IMR-90 (cell line): ENCODE data around the gene FASLG. TPM values are rescaled to one million over a fixed set of nuclear protein-coding genes. Genes with fewer than 3 reads are reported as not detected.

Experiments used
- ATAC-seq: fragments of 200-7000 bp; cut with Tn5 transposase; 2 replicates; pipeline ENCODE4 v1.9.1; 2020; ENCODE audit warnings: low read depth, mild to moderate bottlenecking, moderate library complexity
- BruUV-seq: library from RNA; stranded (reverse); fragments of 400-500 nt; replicated peaks from 2 replicates; lab custom pipeline; 2021; lab: Mats Ljungman, UMichigan
- CTCF ChIA-PET: fragments of 300-600 bp; formaldehyde crosslinking; extraction: SDS; loops from one replicate; lab custom pipeline; 2021; ENCODE audit warnings: antibody characterized with exemption; lab: Yijun Ruan, JAX
- POLR2A ChIA-PET: fragments of 300-600 bp; sonication (Branson Sonifier 250); formaldehyde crosslinking; loops from one replicate; lab custom pipeline; 2022; ENCODE audit warnings: antibody characterized with exemption; ENCODE audit not compliant: unreplicated experiment; lab: Charles Lee
- DNase-seq: peaks from one replicate; pipeline ENCODE4 v3.0.0; 2013
- H2AFZ ChIP-seq: replicated peaks from 2 replicates; pipeline ENCODE3; 2013; ENCODE audit warnings: low read length, mild to moderate bottlenecking; ENCODE audit not compliant: poor library complexity
- H2AK5ac ChIP-seq: 2 replicates; pipeline ENCODE4 v1.6.1; 2013; ENCODE audit warnings: low read depth, low read length, inconsistent platforms
- H2AK9ac ChIP-seq: replicated peaks from 2 replicates; pipeline ENCODE3; 2013; ENCODE audit warnings: mild to moderate bottlenecking, low read depth, low read length, moderate library complexity; ENCODE audit not compliant: poor library complexity
- H2BK120ac ChIP-seq: 2 replicates; pipeline ENCODE4 v1.6.1; 2013; ENCODE audit warnings: low read depth, low read length, inconsistent platforms
- H2BK15ac ChIP-seq: 3 replicates; pipeline ENCODE4 v1.6.1; 2013; ENCODE audit warnings: low read depth, low read length, inconsistent platforms
- H2BK20ac ChIP-seq: 2 replicates; pipeline ENCODE4 v1.6.1; 2013; ENCODE audit warnings: low read depth, mild to moderate bottlenecking, inconsistent platforms, low read length, moderate library complexity
- H2BK5ac ChIP-seq: 2 replicates; pipeline ENCODE4 v1.6.1; 2013; ENCODE audit warnings: mild to moderate bottlenecking, low read depth, low read length, inconsistent platforms; ENCODE audit not compliant: poor library complexity, severe bottlenecking
- H3K14ac ChIP-seq: replicated peaks from 2 replicates; pipeline ENCODE4 v1.6.1; 2013; ENCODE audit warnings: low read depth, low read length, inconsistent platforms
- H3K18ac ChIP-seq: 2 replicates; pipeline ENCODE4 v1.6.1; 2013; ENCODE audit warnings: low read depth, low read length, control low read depth
- H3K23ac ChIP-seq: 2 replicates; pipeline ENCODE4 v1.6.1; 2013; ENCODE audit warnings: low read depth, low read length, inconsistent platforms
- H3K27ac ChIP-seq: 2 replicates; pipeline ENCODE4 v1.5.1; 2013; ENCODE audit warnings: mild to moderate bottlenecking, control low read depth, low read length; ENCODE audit not compliant: insufficient read depth
- H3K27me3 ChIP-seq: 2 replicates; pipeline ENCODE4 v1.6.1; 2013; ENCODE audit warnings: low read length; ENCODE audit not compliant: control insufficient read depth, insufficient read depth
- H3K36me3 ChIP-seq: 2 replicates; pipeline ENCODE4 v1.6.1; 2013; ENCODE audit warnings: low read length, mixed read lengths; ENCODE audit not compliant: control insufficient read depth, insufficient read depth
- H3K4ac ChIP-seq: 2 replicates; pipeline ENCODE4 v1.6.1; 2013; ENCODE audit warnings: low read depth, low read length, inconsistent platforms
- H3K4me1 ChIP-seq: 2 replicates; pipeline ENCODE4 v1.6.1; 2013; ENCODE audit warnings: low read length, mixed read lengths; ENCODE audit not compliant: control insufficient read depth, insufficient read depth
- H3K4me2 ChIP-seq: 2 replicates; pipeline ENCODE4 v1.6.1; 2013; ENCODE audit warnings: low read depth, mild to moderate bottlenecking, control low read depth, low read length, moderate library complexity
- H3K4me3 ChIP-seq: 2 replicates; pipeline ENCODE4 v1.5.1; 2013; ENCODE audit warnings: low read depth, mild to moderate bottlenecking, control low read depth, low read length, moderate library complexity; ENCODE audit not compliant: insufficient read depth
- H3K56ac ChIP-seq: 2 replicates; pipeline ENCODE4 v1.6.1; 2013; ENCODE audit warnings: low read length, inconsistent platforms; ENCODE audit not compliant: insufficient read depth; ENCODE audit errors: extremely low read depth
- H3K79me1 ChIP-seq, 2 experiments: 2 replicates each; pipeline ENCODE4 v1.6.1; 2013; ENCODE audit warnings: low read length in 2 of 2, inconsistent platforms in 1 of 2, low read depth in 1 of 2
- H3K9ac ChIP-seq: 2 replicates; pipeline ENCODE4 v1.6.1; 2013; ENCODE audit warnings: low read depth, low read length, control low read depth
- H3K9me1 ChIP-seq: 2 replicates; pipeline ENCODE4 v1.6.1; 2013; ENCODE audit warnings: low read length, inconsistent platforms; ENCODE audit not compliant: insufficient read depth
- H3K9me3 ChIP-seq: 2 replicates; pipeline ENCODE4 v1.6.1; 2013; ENCODE audit warnings: low read length; ENCODE audit not compliant: control insufficient read depth, insufficient read depth
- H4K20me1 ChIP-seq: 2 replicates; pipeline ENCODE4 v1.6.1; 2013; ENCODE audit warnings: low read length, inconsistent platforms; ENCODE audit not compliant: insufficient read depth
- H4K5ac ChIP-seq: 2 replicates; pipeline ENCODE4 v1.6.1; 2013; ENCODE audit warnings: mild to moderate bottlenecking, low read depth, low read length, control low read depth
- H4K8ac ChIP-seq, 2 experiments: 2 replicates each; pipeline ENCODE4 v1.6.1; 2013; ENCODE audit warnings: low read depth in 2 of 2, low read length in 2 of 2, control low read depth in 1 of 2, inconsistent platforms in 1 of 2
- H4K91ac ChIP-seq: 2 replicates; pipeline ENCODE4 v1.6.1; 2013; ENCODE audit warnings: low read depth, low read length, inconsistent platforms; ENCODE audit not compliant: insufficient read depth
- FOS ChIP-seq: fragments of 150-350 bp; IDR thresholded peaks from 2 replicates; pipeline ENCODE4 v1.6.1; 2016; ENCODE audit warnings: low read depth, low read length
- RAD21 ChIP-seq: IDR thresholded peaks from 2 replicates; pipeline ENCODE4 v1.6.1; 2012; ENCODE audit warnings: low read length, improper control_type of control experiment
- WGBS, 2 experiments: methylation state at CpG; one replicate each; pipeline versions ENCODE4 v1.1.5 to v1.1.7; 2013; ENCODE audit warnings: missing lambda C conversion rate in 2 of 2; ENCODE audit not compliant: insufficient read length in 1 of 2; ENCODE audit errors: extremely low coverage in 2 of 2; 5-methylcytosine and 5-hydroxymethylcytosine counted together
- dilution Hi-C: fragments of 300-500 bp; cut with HindIII; formaldehyde crosslinking; loops from one replicate; pipeline ENCODE4 v1.14.3; 2018; ENCODE audit warnings: low sequenced_read_pairs; ENCODE audit not compliant: unreplicated experiment
- in situ Hi-C: fragments of 300-500 bp; cut with MboI; formaldehyde crosslinking; loops from 3 replicates; pipeline ENCODE4 v1.14.3; 2019; ENCODE audit warnings: low sequenced_read_pairs, inconsistent platforms, mixed read lengths
- intact Hi-C: fragments of 100-400 bp; cut with micrococcal nuclease; formaldehyde crosslinking; loops from 2 replicates; pipeline ENCODE4 v1.10.0; 2022
- polyA plus RNA-seq, 3 experiments: library from polyadenylated mRNA; depleted of rRNA; stranded (reverse); fragments of >200 nt; gene quantifications; 2 replicates each; pipeline ENCODE4 v1.2.3, GENCODE V29; 2012; ENCODE audit warnings: low replicate concordance in 1 of 3
- total RNA-seq: library from RNA; depleted of rRNA; stranded (reverse); fragments of >200 nt; gene quantifications from 2 replicates; pipeline ENCODE4 v1.2.3, GENCODE V29; 2012

The FASLG gene
- total and polyA plus RNA-seq, 2 of the 4 experiments (the other 2 are of a cell fraction): 0.14 to 0.18 TPM

DNA sequence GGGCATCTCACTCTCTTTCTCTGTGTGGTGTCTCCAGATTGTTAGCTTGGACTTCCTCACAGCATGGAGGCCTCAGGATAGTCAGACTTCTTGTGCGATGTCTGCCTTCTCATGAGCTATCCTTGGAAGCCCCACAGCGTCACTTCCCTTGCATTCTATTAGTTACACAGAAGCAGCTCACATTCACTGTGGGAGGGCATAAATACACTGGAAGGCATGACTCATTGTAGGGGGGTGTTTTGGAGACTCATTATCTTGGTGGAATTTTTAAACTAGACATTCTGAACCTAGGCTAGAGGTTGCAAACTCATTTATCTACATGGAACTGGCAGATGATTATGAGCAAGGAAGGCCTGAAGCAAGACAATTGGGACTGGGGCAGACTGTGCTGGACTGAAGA, 21.4 kb upstream of the FASLG start:
- peaks cover 19% of the 10 kb centered on the region for H3K9me1 ChIP-seq
- dilution Hi-C loops: no loop called here
- H3K9me3 ChIP-seq: peaks cover 9% of the 10 kb centered on the region; the same call in 1 of the 2 replicates
- POLR2A ChIA-PET: no interaction called here
- in situ Hi-C loops: no loop called here
- H3K79me1 ChIP-seq: 0 out of 4 replicates have a peak, but pooled peaks cover 0 to 7% of the 10 kb centered on the region in 2 experiments
- H3K27me3 ChIP-seq: no peaks in the 10 kb centered on the region
- peak overlapping the region; percentile 94 for H2BK15ac ChIP-seq
- no peaks in the 10 kb centered on the region for H3K36me3 ChIP-seq
- peak overlapping the region; percentile 33; the same call in 1 of the 2 replicates for H4K5ac ChIP-seq
- H2BK5ac ChIP-seq: peak overlapping the region; percentile 100
- peak overlapping the region; percentile 81 to 94 for H4K8ac ChIP-seq
- TF ChIP-seq RAD21: no peak
- TF ChIP-seq FOS: peak; percentile 82
- CTCF ChIA-PET: interaction anchor here (0.6 kb wide), 1 partner anchor 15 kb away, joined by 3 read pairs; no protein-coding TSS in a partner anchor
- H3K4ac ChIP-seq: peak overlapping the region; percentile 95
- peak overlapping the region; percentile 98 for H2BK120ac ChIP-seq
- H3K27ac ChIP-seq: peak overlapping the region; percentile 12; the same call in 1 of the 2 replicates
- H2BK20ac ChIP-seq: peak overlapping the region; percentile 97
- peak overlapping the region; percentile 46; the same call in 1 of the 2 replicates for H3K56ac ChIP-seq
- WGBS, 2 experiments: no CpG with 5 or more reads among the region's 2 CpGs
- H2AFZ ChIP-seq: peak overlapping the region; percentile 60
- ATAC-seq (peak; percentile 59), DNase-seq (peak; percentile 94)
- H3K18ac ChIP-seq: peak overlapping the region; percentile 51; the same call in 1 of the 2 replicates
- peak overlapping the region; percentile 59; the same call in 1 of the 2 replicates for H3K23ac ChIP-seq
- H3K14ac ChIP-seq: peak overlapping the region; percentile 98
- intact Hi-C loops: loop anchor here (5.0 kb wide), 1 partner anchor 80 kb away; no protein-coding TSS in a partner anchor
- no peak overlapping the region for H3K4me2 ChIP-seq
- H2AK9ac ChIP-seq: no peak overlapping the region
- H2AK5ac ChIP-seq: peak overlapping the region; percentile 98
- no TSS peak for BruUV-seq
- peak overlapping the region; percentile 94 for H4K91ac ChIP-seq
- no peaks in the 10 kb centered on the region for H4K20me1 ChIP-seq
- no peak overlapping the region for H3K9ac ChIP-seq
- peaks cover 16% of the 10 kb centered on the region; the same call in 1 of the 2 replicates for H3K4me1 ChIP-seq
- H3K4me3 ChIP-seq: no peak overlapping the region
